DOHH2 (cell line): ENCODE data around the gene PCP4L1.

Experiments used
- CTCF ChIP-seq: fragments of 200-600 bp; sonication (generic); IDR thresholded peaks from one replicate; pipeline ENCODE4 v1.5.1; 2014; ENCODE audit warnings: antibody characterized with exemption, mild to moderate bottlenecking, low read depth, low read length; ENCODE audit not compliant: poor library complexity, severe bottlenecking
- EZH2phosphoT487 ChIP-seq: fragments of 200-600 bp; sonication (generic); IDR thresholded peaks from 2 replicates; pipeline ENCODE4 v1.6.1; 2017; ENCODE audit warnings: borderline replicate concordance, mild to moderate bottlenecking, antibody characterized with exemption, low read length, moderate library complexity, mixed read lengths

- TF ChIP-seq CTCF = no peak
- TF ChIP-seq EZH2phosphoT487 = no peak
Observed at GRCh38 chr1:161216945-161217712, 41.4 kb upstream of the PCP4L1 start.
